ENCODE measurements around the gene TLK2.

Gene TLK2

DNA sequence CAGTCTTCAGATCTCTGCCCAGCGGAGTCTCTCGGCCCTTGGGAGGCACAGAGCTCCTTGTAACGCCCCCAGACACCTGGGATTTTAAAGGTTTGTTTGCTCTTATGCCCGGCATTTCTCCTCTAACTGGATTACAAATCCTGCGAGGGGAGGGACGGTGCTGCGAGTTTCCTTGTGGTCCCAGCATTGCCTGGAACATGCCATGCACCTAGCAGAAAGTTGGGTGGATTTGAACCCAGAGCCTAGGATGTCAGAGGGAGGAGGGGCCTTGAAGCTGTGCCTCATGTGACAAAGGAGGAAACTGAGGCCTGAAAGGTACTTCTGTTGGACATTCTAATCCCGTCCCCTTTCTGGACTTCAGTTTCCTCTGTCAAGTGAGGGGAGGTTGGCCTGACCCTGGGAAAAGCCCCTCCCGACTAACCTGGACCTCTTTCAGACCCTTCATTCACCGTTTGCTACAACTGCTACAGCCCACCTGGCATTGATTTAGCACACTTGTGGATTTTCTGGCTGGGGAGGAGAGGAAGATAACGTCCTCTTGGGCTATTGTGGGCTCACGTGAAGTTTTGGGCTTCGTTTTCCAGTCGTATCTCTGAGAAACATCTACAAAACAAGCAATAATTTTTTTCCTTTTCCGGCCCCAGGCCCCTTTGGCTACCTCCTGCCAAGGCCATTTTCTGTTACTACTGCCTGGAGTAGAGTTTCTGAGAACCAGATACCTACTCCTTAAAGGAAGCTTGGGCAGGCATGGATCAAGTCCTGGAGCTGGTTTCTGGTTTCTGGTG, 179.7 kb downstream of the TLK2 start:
- no peak for DNase-seq

DNA sequence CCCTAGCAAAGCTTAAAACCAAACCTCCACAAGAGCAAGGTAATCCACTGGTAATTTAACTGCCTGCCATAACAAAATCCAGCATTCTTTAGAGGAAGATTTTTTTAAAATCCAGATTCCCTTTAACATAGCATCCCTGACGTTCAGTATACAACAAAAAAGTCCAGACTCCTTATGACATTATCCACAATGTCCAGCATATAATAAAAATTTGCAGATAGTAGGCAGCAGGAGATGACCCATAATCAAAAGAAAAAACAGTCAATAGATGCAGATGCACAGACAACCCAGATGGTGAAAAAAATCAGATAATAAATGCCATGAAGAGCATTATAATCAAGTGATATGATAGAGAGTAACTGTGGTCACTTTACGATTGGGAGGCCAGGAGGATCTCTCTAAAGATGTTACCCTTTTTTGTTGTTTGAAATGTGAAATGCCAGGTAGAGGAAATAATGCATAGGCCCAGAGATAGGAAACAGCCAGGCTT, 182.0 kb downstream of the TLK2 start:
- DNase-seq = no peak

DNA sequence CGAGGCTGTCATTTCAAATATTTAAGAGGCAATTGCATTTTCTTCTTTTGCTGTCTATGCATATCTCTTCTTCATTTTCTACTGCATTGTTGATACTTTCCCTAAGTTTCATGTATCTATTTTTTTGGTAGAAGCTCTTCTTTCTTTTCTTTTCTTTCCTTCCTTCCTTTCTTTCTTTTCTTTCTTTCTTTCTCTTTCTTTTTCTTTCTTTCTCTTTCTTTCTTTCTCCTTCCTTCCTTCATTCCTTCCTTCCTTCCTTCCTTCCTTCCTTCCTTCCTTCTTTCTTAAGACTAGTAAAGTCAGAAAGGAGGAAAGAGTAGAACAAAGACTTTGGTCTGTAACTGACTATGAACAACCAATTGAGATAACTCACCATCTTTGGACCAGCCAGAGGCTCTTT, 182.7 kb downstream of the TLK2 start:
- DNase-seq = no peak

DNA sequence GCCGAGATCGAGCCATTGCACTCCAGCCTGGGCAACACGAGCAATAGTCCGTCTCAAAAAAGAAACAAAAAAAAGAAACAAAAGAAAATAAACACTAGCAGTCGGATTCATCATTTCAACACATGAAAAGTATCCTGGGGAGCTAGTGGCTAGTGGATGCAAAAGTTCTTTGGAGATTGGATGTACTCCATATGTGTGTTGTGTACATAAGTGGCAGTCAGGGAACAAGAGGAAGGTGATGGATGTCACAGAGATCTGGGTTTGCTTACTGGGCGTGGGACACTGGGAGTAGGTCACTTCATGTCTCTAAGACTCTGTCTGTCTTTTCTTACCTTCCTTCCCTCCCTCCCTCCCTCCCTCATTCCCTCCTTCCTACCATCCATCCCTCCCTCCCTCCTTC, 184.2 kb downstream of the TLK2 start:
- DNase-seq = no peak

All from DMS79 (cell line).